HL-60 (cell line): ENCODE data around the gene MYO5B.

Experiments used
- GABPA ChIP-seq: IDR thresholded peaks from 2 replicates; pipeline ENCODE4 v1.6.1; 2012; ENCODE audit warnings: low read depth
- TF ChIP-seq, protein P1 (sequence below): IDR thresholded peaks from one replicate; pipeline ENCODE4 v1.5.1; 2011; ENCODE audit warnings: low read length, control low read depth, inconsistent platforms; ENCODE audit not compliant: insufficient read depth
- TF ChIP-seq, protein P2 (sequence below): IDR thresholded peaks from 2 replicates; pipeline ENCODE4 v1.6.1; 2012; ENCODE audit warnings: low read depth; ENCODE audit not compliant: insufficient replicate concordance

- TF ChIP-seq, protein P1, sequence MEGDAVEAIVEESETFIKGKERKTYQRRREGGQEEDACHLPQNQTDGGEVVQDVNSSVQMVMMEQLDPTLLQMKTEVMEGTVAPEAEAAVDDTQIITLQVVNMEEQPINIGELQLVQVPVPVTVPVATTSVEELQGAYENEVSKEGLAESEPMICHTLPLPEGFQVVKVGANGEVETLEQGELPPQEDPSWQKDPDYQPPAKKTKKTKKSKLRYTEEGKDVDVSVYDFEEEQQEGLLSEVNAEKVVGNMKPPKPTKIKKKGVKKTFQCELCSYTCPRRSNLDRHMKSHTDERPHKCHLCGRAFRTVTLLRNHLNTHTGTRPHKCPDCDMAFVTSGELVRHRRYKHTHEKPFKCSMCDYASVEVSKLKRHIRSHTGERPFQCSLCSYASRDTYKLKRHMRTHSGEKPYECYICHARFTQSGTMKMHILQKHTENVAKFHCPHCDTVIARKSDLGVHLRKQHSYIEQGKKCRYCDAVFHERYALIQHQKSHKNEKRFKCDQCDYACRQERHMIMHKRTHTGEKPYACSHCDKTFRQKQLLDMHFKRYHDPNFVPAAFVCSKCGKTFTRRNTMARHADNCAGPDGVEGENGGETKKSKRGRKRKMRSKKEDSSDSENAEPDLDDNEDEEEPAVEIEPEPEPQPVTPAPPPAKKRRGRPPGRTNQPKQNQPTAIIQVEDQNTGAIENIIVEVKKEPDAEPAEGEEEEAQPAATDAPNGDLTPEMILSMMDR = no peak
- no peak for TF ChIP-seq GABPA
- TF ChIP-seq, protein P2, sequence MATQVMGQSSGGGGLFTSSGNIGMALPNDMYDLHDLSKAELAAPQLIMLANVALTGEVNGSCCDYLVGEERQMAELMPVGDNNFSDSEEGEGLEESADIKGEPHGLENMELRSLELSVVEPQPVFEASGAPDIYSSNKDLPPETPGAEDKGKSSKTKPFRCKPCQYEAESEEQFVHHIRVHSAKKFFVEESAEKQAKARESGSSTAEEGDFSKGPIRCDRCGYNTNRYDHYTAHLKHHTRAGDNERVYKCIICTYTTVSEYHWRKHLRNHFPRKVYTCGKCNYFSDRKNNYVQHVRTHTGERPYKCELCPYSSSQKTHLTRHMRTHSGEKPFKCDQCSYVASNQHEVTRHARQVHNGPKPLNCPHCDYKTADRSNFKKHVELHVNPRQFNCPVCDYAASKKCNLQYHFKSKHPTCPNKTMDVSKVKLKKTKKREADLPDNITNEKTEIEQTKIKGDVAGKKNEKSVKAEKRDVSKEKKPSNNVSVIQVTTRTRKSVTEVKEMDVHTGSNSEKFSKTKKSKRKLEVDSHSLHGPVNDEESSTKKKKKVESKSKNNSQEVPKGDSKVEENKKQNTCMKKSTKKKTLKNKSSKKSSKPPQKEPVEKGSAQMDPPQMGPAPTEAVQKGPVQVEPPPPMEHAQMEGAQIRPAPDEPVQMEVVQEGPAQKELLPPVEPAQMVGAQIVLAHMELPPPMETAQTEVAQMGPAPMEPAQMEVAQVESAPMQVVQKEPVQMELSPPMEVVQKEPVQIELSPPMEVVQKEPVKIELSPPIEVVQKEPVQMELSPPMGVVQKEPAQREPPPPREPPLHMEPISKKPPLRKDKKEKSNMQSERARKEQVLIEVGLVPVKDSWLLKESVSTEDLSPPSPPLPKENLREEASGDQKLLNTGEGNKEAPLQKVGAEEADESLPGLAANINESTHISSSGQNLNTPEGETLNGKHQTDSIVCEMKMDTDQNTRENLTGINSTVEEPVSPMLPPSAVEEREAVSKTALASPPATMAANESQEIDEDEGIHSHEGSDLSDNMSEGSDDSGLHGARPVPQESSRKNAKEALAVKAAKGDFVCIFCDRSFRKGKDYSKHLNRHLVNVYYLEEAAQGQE = no peak
Observed at GRCh38 chr18:50014606-50015005, 180.3 kb downstream of the MYO5B start.
